VCaP (cell line): ENCODE measurements around the gene CYGB.
"Not testable (repeated sequence)": the region's sequence is repeated elsewhere in the genome, so short reads cannot be mapped to it uniquely, and the experiment has no call there.

Source experiments
- H3K27ac ChIP-seq: fragments of 450-650 bp; 2 replicates; pipeline ENCODE4 v1.5.1; 2017
- CTCF ChIP-seq: fragments of 450-650 bp; conservative IDR thresholded peaks from 2 replicates; pipeline ENCODE4 v1.5.1; 2017; ENCODE audit warnings: mild to moderate bottlenecking, moderate library complexity

Gene CYGB

GRCh38 chr17:76566613-76566943, 29.1 kb upstream of the CYGB start:
- TF ChIP-seq CTCF: no peak
- H3K27ac ChIP-seq: no peak overlapping the region

GRCh38 chr17:76565728-76566612, 28.5 kb upstream of the CYGB start:
- H3K27ac ChIP-seq: no peak overlapping the region

GRCh38 chr17:76564991-76565727, 27.6 kb upstream of the CYGB start:
- H3K27ac ChIP-seq: not testable (repeated sequence)

More at GRCh38 chr17:76565728-76566612, 28.5 kb upstream of the CYGB start:
- no peak for TF ChIP-seq CTCF

- H3K27ac ChIP-seq: not testable (repeated sequence)
These were observed 25.9 kb upstream of the CYGB start for GRCh38 chr17:76563359-76563758.

- TF ChIP-seq CTCF: no peak
- 0 out of 2 replicates have a peak overlapping the region, but pooled peaks have one; percentile 94 for H3K27ac ChIP-seq
These were observed 25.2 kb upstream of the CYGB start for GRCh38 chr17:76562734-76563148.

GRCh38 chr17:76561799-76562268, 24.3 kb upstream of the CYGB start:
- H3K27ac ChIP-seq: peak overlapping the region; percentile 94
- no peak for TF ChIP-seq CTCF

- H3K27ac ChIP-seq: peak overlapping the region; percentile 94
These were observed 23.8 kb upstream of the CYGB start for GRCh38 chr17:76561332-76561731.

GRCh38 chr17:76560877-76561221, 23.3 kb upstream of the CYGB start:
- no peak for TF ChIP-seq CTCF
- peak overlapping the region; percentile 94 for H3K27ac ChIP-seq

More at GRCh38 chr17:76561332-76561731, 23.8 kb upstream of the CYGB start:
- no peak for TF ChIP-seq CTCF
